ENCODE measurements around the gene PDE4B. TPM values are rescaled to one million over a fixed set of nuclear protein-coding genes. Genes with fewer than 3 reads are reported as not detected.

The PDE4B gene
- total and polyA plus RNA-seq, 10 of the 15 experiments (the other 5 are each of a cell fraction or from before 2014, with no cell fraction given), result 3.0 to 13.2 (median 5.7) TPM

DNA sequence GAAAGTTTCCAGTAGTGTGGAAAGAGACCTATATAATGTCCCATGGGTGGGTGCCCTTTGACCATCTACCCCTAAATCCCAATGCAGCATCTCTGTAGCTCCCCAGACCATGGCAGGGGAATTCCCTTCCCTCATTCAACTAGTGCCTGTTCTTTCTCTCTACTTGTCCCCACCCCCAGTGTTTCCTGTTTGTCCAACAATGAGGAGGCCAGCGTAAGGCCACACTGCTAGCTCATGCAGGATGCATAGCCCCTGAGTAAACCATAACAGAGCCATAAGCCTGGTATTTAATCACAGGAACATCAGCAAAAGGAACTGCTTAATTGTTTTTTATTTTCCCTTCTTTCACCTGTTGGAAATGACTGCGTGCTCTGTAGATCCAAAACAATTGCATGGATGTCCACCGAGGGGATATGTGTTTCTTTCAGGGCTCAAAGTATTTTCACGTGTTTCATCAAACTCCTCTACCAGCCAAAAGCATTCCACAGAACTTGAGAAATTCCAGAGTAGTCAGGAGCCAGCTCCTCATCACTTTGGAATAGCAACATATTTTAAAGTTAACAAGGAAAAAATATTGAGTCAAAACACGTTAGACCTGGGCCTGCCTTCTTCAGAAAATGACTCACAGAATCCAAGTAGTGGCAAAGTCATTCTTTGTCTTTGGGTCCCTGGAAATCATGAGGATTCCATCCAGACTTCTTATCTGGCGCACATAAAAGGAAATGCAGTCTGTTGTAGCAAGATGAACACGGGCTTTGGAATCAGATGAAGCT lies 578.7 kb downstream of the PDE4B start:
- intact Hi-C loops (cut with micrococcal nuclease; ENCODE audit: unreplicated experiment) (loop anchor here (10.0 kb wide), 2 partner anchors 557 to 563 kb away; no protein-coding TSS in a partner anchor), in situ Hi-C loops (cut with MboI) (no loop called here)
- no TSS peak for BruUV-seq (replicated peaks)
- no peaks in the 10 kb centered on the region for H3K79me2 ChIP-seq (ENCODE audit: control insufficient read depth, insufficient read depth, low read length)
- H3K9ac ChIP-seq (ENCODE audit: control insufficient read depth, insufficient read depth, low read length), result peak overlapping the region; percentile 26; the same call in 1 of the 2 replicates
- no peaks in the 10 kb centered on the region for H3K9me3 ChIP-seq (replicated peaks; ENCODE audit: control insufficient read depth, insufficient read depth, low read length)
- 19% methylated on average over 7 of the region's 7 CpGs for WGBS (ENCODE audit: insufficient coverage, insufficient replicate concordance, low lambda C conversion rate, missing lambda C conversion rate)
- H3K36me3 ChIP-seq (ENCODE audit: control insufficient read depth in 2 of 2, insufficient read depth in 2 of 2, low read length in 1 of 2), result peaks cover 5 to 8% of the 10 kb centered on the region in 2 experiments
- H3K4me1 ChIP-seq (ENCODE audit: control insufficient read depth, insufficient read depth, low read length), result peaks cover 59% of the 10 kb centered on the region
- FAIRE-seq (no peak), DNase-seq (ENCODE audit: low read depth, low spot score) (no peak), ATAC-seq (peak; percentile 20)
- peak overlapping the region; percentile 92 for H3K27ac ChIP-seq (ENCODE audit: control insufficient read depth, insufficient read depth)
- H3K4me3 ChIP-seq, result no peak overlapping the region
- no peaks in the 10 kb centered on the region for H4K20me1 ChIP-seq (ENCODE audit: control insufficient read depth, insufficient read depth)
- ChIA-PET CTCF (interaction anchor here (0.6 to 24.3 kb wide), 13 partner anchors 9 to 123 kb away, joined by 3 to 396 read pairs (median 6); no protein-coding TSS in a partner anchor), RAD21 (ENCODE audit: unreplicated experiment) (interaction anchor here (0.6 to 7.5 kb wide), 22 partner anchors 9 to 124 kb away, joined by 3 to 163 read pairs (median 10); no protein-coding TSS in a partner anchor), POLR2A (interaction anchor here (1.0 to 2.5 kb wide), 6 partner anchors 9 to 34 kb away, joined by 4 to 10 read pairs (median 6); no protein-coding TSS in a partner anchor), SMC1A (ENCODE audit: uncharacterized antibody, unreplicated experiment) (interaction anchor here (0.8 to 23.1 kb wide), 20 partner anchors 9 to 127 kb away, joined by 3 to 463 read pairs (median 5); no protein-coding TSS in a partner anchor)
- H3K4me2 ChIP-seq (ENCODE audit: control insufficient read depth, insufficient read depth), result peak overlapping the region; percentile 77
- H3K27me3 ChIP-seq (replicated peaks in 1 of 2; ENCODE audit: control insufficient read depth in 2 of 2, insufficient read depth in 2 of 2, low read length in 1 of 2), result no peaks in the 10 kb centered on the region
- H2AFZ ChIP-seq (ENCODE audit: control insufficient read depth, low read depth, low read length), result no peak overlapping the region
- TF ChIP-seq POLR2AphosphoS5 (IDR thresholded peaks at IDR 0.05; ENCODE audit: low read length) (peak; percentile 46; the same call in 1 of the 2 replicates), NFYA (IDR thresholded peaks at IDR 0.05; ENCODE audit: borderline replicate concordance, low read depth, low read length) (no peak), EED (IDR thresholded peaks at IDR 0.05; ENCODE audit: low read depth) (peak; percentile 55; the same call in 1 of the 2 replicates), SRF (IDR thresholded peaks at IDR 0.05; ENCODE audit: low read depth in 2 of 2, low read length in 2 of 2) (0 out of 4 replicates have a peak, but pooled peaks of 1 of the 2 experiments have one; percentile 22), ZZZ3 (IDR thresholded peaks at IDR 0.05; ENCODE audit: control insufficient read depth, insufficient read length, low read depth) (no peak), MXI1 (IDR thresholded peaks at IDR 0.05; ENCODE audit: low read depth, low read length) (peak; percentile 24; the same call in 1 of the 2 replicates), EGR1 (IDR thresholded peaks at IDR 0.05; ENCODE audit: borderline replicate concordance in 1 of 2, low read depth in 2 of 2, low read length in 2 of 2) (peak in 1 of 2 experiments; percentile 43; a peak in 1 of 3 replicates)
- TF ChIP-seq, protein P1, sequence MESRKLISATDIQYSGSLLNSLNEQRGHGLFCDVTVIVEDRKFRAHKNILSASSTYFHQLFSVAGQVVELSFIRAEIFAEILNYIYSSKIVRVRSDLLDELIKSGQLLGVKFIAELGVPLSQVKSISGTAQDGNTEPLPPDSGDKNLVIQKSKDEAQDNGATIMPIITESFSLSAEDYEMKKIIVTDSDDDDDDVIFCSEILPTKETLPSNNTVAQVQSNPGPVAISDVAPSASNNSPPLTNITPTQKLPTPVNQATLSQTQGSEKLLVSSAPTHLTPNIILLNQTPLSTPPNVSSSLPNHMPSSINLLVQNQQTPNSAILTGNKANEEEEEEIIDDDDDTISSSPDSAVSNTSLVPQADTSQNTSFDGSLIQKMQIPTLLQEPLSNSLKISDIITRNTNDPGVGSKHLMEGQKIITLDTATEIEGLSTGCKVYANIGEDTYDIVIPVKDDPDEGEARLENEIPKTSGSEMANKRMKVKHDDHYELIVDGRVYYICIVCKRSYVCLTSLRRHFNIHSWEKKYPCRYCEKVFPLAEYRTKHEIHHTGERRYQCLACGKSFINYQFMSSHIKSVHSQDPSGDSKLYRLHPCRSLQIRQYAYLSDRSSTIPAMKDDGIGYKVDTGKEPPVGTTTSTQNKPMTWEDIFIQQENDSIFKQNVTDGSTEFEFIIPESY (IDR thresholded peaks at IDR 0.05), result no peak
- TF ChIP-seq, protein P2, sequence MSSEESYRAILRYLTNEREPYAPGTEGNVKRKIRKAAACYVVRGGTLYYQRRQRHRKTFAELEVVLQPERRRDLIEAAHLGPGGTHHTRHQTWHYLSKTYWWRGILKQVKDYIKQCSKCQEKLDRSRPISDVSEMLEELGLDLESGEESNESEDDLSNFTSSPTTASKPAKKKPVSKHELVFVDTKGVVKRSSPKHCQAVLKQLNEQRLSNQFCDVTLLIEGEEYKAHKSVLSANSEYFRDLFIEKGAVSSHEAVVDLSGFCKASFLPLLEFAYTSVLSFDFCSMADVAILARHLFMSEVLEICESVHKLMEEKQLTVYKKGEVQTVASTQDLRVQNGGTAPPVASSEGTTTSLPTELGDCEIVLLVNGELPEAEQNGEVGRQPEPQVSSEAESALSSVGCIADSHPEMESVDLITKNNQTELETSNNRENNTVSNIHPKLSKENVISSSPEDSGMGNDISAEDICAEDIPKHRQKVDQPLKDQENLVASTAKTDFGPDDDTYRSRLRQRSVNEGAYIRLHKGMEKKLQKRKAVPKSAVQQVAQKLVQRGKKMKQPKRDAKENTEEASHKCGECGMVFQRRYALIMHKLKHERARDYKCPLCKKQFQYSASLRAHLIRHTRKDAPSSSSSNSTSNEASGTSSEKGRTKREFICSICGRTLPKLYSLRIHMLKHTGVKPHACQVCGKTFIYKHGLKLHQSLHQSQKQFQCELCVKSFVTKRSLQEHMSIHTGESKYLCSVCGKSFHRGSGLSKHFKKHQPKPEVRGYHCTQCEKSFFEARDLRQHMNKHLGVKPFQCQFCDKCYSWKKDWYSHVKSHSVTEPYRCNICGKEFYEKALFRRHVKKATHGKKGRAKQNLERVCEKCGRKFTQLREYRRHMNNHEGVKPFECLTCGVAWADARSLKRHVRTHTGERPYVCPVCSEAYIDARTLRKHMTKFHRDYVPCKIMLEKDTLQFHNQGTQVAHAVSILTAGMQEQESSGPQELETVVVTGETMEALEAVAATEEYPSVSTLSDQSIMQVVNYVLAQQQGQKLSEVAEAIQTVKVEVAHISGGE (CRISPR knock-in tag; IDR thresholded peaks at IDR 0.05), result no peak
- TF ChIP-seq, protein P3, sequence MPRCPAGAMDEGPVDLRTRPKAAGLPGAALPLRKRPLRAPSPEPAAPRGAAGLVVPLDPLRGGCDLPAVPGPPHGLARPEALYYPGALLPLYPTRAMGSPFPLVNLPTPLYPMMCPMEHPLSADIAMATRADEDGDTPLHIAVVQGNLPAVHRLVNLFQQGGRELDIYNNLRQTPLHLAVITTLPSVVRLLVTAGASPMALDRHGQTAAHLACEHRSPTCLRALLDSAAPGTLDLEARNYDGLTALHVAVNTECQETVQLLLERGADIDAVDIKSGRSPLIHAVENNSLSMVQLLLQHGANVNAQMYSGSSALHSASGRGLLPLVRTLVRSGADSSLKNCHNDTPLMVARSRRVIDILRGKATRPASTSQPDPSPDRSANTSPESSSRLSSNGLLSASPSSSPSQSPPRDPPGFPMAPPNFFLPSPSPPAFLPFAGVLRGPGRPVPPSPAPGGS (IDR thresholded peaks at IDR 0.05; ENCODE audit: borderline replicate concordance, insufficient read depth, low read depth, low read length, poor library complexity, severe bottlenecking), result peak; percentile 78
- TF ChIP-seq, protein P4, sequence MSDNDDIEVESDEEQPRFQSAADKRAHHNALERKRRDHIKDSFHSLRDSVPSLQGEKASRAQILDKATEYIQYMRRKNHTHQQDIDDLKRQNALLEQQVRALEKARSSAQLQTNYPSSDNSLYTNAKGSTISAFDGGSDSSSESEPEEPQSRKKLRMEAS (IDR thresholded peaks at IDR 0.05; ENCODE audit: low read depth, low read length), result 0 out of 2 replicates have a peak, but pooled peaks have one; percentile 35
- TF ChIP-seq, protein P5, sequence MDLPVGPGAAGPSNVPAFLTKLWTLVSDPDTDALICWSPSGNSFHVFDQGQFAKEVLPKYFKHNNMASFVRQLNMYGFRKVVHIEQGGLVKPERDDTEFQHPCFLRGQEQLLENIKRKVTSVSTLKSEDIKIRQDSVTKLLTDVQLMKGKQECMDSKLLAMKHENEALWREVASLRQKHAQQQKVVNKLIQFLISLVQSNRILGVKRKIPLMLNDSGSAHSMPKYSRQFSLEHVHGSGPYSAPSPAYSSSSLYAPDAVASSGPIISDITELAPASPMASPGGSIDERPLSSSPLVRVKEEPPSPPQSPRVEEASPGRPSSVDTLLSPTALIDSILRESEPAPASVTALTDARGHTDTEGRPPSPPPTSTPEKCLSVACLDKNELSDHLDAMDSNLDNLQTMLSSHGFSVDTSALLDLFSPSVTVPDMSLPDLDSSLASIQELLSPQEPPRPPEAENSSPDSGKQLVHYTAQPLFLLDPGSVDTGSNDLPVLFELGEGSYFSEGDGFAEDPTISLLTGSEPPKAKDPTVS (IDR thresholded peaks at IDR 0.05; ENCODE audit: low read depth, low read length), result no peak

All from GM12878 (cell line).